OCI-LY3 (cell line): ENCODE measurements around the gene TCF12.

Experiments used
- H2AFZ ChIP-seq: fragments of 200-600, 300-600 bp; shearing (Covaris generic); 2 replicates; pipeline ENCODE4 v1.6.0; 2014; ENCODE audit warnings: antibody characterized with exemption, low read depth, low read length
- H3K27ac ChIP-seq: fragments of 200-600, 300-600 bp; sonication (generic); 2 replicates; pipeline ENCODE4 v1.5.1; 2014; ENCODE audit warnings: mild to moderate bottlenecking, low read length, moderate library complexity, mixed read lengths
- H3K27me3 ChIP-seq: fragments of 200-600, 300-600 bp; sonication (generic); 2 replicates; pipeline ENCODE4 v1.6.1; 2014; ENCODE audit warnings: low read depth, low read length, mixed read lengths
- H3K36me3 ChIP-seq: fragments of 200-600, 300-600 bp; sonication (generic); replicated peaks from 2 replicates; pipeline ENCODE3; 2014; ENCODE audit warnings: low read depth, low read length, mixed read lengths
- H3K4me1 ChIP-seq: fragments of 300-600, 200-600 bp; sonication (generic); 2 replicates; pipeline ENCODE4 v1.6.1; 2014; ENCODE audit warnings: low read length, mixed read lengths
- H3K4me2 ChIP-seq: fragments of 200-600, 300-600 bp; sonication (generic); 2 replicates; pipeline ENCODE4 v1.6.1; 2014; ENCODE audit warnings: low read length, mixed read lengths
- H3K4me3 ChIP-seq: fragments of 300-600, 200-600 bp; sonication (generic); 2 replicates; pipeline ENCODE4 v1.5.1; 2014; ENCODE audit warnings: antibody characterized with exemption, mild to moderate bottlenecking, low read length, moderate library complexity
- H3K79me2 ChIP-seq: fragments of 300-600, 200-600 bp; shearing (Covaris generic); 2 replicates; pipeline ENCODE4 v1.6.1; 2014; ENCODE audit warnings: mild to moderate bottlenecking, low read length, mixed read lengths
- H3K9ac ChIP-seq: fragments of 300-600, 200-600 bp; shearing (Covaris generic); 2 replicates; pipeline ENCODE4 v1.6.0; 2014; ENCODE audit warnings: mild to moderate bottlenecking, low read length, moderate library complexity
- H3K9me3 ChIP-seq: fragments of 200-600, 300-600 bp; shearing (Covaris generic); 2 replicates; pipeline ENCODE4 v1.6.1; 2014; ENCODE audit warnings: low read length, mixed read lengths; ENCODE audit not compliant: insufficient read depth
- H4K20me1 ChIP-seq: fragments of 200-600, 300-600 bp; sonication (generic); 2 replicates; pipeline ENCODE4 v1.6.1; 2016; ENCODE audit warnings: low read length, mixed read lengths; ENCODE audit not compliant: insufficient read depth
- EZH2phosphoT487 ChIP-seq: fragments of 200-600 bp; shearing (Covaris generic); IDR thresholded peaks from 2 replicates; pipeline ENCODE4 v1.6.1; 2018; ENCODE audit warnings: antibody characterized with exemption, mixed run types, low read depth
- TF ChIP-seq, protein P1 (sequence below): fragments of 200-600, 300-600 bp; sonication (generic); IDR thresholded peaks from 2 replicates; pipeline ENCODE4 v1.5.1; 2014; ENCODE audit warnings: antibody characterized with exemption, low read length, low read depth

Gene TCF12

DNA sequence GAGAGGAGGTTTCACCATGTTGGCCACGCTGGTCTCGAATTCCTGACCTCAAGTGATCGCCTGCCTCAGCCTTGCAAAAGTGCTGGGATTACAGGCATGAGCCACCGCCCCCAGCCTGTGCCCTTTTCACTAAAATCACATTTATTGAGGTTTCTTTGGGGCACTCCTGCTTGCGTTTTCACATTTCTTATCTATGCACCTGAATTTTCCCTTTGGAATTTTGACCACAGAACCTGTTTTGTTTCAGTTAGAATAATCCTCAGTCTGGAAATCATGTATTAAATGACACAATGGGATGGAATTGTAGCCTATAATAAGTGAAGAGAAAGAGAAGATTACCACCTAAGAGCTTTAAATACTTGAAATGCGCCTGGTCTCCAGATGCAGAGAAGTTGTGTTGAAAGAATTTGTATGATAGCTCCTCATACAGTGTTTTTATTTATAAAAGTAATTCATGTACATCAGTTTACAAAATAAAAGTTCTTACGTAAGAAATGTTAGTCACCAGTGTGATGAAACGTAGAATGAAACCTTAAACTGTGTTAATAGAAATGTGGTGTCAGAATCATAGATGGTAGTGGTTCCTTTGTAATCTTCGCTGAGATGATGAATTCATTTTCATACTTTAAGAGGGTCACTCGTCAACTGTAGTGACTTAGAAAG lies 107.0 kb downstream of the TCF12 start:
- H3K36me3 ChIP-seq: no peaks in the 10 kb centered on the region
- H3K9me3 ChIP-seq: no peaks in the 10 kb centered on the region
- no peak overlapping the region for H3K4me2 ChIP-seq
- peaks cover 8% of the 10 kb centered on the region for H3K4me1 ChIP-seq
- no peak overlapping the region for H2AFZ ChIP-seq
- no peak overlapping the region for H3K4me3 ChIP-seq
- H3K27me3 ChIP-seq: no peaks in the 10 kb centered on the region
- H4K20me1 ChIP-seq: peaks cover 7% of the 10 kb centered on the region
- TF ChIP-seq, protein P1, sequence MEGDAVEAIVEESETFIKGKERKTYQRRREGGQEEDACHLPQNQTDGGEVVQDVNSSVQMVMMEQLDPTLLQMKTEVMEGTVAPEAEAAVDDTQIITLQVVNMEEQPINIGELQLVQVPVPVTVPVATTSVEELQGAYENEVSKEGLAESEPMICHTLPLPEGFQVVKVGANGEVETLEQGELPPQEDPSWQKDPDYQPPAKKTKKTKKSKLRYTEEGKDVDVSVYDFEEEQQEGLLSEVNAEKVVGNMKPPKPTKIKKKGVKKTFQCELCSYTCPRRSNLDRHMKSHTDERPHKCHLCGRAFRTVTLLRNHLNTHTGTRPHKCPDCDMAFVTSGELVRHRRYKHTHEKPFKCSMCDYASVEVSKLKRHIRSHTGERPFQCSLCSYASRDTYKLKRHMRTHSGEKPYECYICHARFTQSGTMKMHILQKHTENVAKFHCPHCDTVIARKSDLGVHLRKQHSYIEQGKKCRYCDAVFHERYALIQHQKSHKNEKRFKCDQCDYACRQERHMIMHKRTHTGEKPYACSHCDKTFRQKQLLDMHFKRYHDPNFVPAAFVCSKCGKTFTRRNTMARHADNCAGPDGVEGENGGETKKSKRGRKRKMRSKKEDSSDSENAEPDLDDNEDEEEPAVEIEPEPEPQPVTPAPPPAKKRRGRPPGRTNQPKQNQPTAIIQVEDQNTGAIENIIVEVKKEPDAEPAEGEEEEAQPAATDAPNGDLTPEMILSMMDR: no peak
- TF ChIP-seq EZH2phosphoT487: no peak
- no peak overlapping the region for H3K27ac ChIP-seq
- peaks cover 30% of the 10 kb centered on the region for H3K79me2 ChIP-seq
- H3K9ac ChIP-seq: no peak overlapping the region

DNA sequence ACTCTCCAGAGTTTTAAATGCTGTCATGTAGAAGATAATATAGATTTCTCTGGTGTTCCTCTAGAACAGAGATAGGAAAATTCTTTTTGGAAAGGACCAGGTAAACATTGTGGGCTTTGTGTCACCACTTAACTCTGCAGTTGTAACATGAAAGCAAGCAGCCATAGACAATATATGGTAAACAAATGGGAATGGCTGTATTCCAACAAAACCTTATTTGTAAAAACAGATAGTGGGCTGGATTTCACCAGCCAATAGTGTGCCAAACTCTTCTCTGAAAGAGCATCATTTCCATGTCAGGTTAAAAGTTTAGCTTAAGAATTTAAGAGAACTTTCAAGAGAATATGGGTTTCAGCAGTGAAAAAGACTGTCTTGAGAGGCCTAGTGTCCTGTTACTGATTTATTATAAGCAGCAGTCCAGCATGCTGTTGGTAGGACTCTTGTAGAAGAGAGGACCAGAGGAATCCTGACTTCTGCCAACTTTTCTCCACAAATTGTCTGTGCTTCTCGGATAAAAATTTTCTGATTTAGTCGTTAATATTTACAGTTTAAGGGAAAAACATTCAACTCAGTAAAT lies 107.7 kb downstream of the TCF12 start:
- Histone ChIP-seq H3K9ac (no peak overlapping the region), H3K4me2 (no peak overlapping the region), H3K27me3 (no peaks in the 10 kb centered on the region), H3K4me1 (peaks cover 9% of the 10 kb centered on the region), H3K9me3 (no peaks in the 10 kb centered on the region), H3K4me3 (no peak overlapping the region), H3K36me3 (no peaks in the 10 kb centered on the region), H3K79me2 (peaks cover 30% of the 10 kb centered on the region), H4K20me1 (peaks cover 7% of the 10 kb centered on the region), H3K27ac (no peak overlapping the region), H2AFZ (no peak overlapping the region)
- TF ChIP-seq, protein P1: no peak
- no peak for TF ChIP-seq EZH2phosphoT487

DNA sequence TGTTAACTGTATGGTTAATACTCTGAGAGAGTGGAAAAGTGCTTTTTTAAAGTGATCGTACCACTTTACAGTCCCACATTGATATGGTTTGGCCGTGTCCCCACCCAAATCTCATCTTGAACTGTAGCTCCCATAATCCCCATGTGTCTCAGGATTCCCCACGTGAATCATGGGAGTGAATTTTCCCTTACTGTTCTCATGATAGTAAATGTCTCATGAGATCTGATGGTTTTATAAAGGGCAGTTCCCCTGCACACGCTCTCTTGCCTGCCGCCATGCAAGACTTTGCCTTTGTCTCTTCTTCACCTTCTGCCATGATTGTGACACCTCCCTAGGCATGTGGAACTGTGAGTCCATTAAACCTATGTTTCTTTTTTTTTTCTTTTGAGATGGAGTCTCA lies 109.2 kb downstream of the TCF12 start:
- no peak overlapping the region for H3K4me3 ChIP-seq
- H4K20me1 ChIP-seq: peaks cover 6% of the 10 kb centered on the region
- peaks cover 37% of the 10 kb centered on the region for H3K79me2 ChIP-seq
- TF ChIP-seq EZH2phosphoT487: no peak
- TF ChIP-seq, protein P1: no peak
- no peaks in the 10 kb centered on the region for H3K36me3 ChIP-seq
- peaks cover 19% of the 10 kb centered on the region for H3K4me1 ChIP-seq
- no peak overlapping the region for H3K4me2 ChIP-seq
- H3K9ac ChIP-seq: no peak overlapping the region
- H3K27ac ChIP-seq: no peak overlapping the region
- no peak overlapping the region for H2AFZ ChIP-seq
- no peaks in the 10 kb centered on the region for H3K27me3 ChIP-seq
- H3K9me3 ChIP-seq: no peaks in the 10 kb centered on the region

DNA sequence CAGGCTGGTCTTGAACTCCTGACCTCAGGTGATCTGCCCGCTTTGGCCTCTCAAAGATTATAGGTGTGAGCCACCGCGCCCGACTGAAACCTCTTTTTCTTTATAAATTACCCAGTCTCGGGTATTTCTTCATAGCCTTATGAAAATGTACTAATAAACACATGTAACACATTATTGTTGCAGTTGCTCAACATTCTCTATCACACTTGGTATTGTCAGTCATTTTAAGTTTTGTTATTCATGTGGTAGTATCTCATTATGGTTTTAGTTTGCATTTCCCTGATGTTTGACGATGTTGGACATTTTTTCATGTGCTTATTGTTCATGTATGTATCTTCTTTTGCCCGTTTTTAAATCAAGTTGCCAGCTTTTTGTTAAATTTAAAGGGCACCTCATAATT lies 109.7 kb downstream of the TCF12 start:
- H3K4me1 ChIP-seq: peaks cover 13% of the 10 kb centered on the region
- no peaks in the 10 kb centered on the region for H3K36me3 ChIP-seq
- H4K20me1 ChIP-seq: peaks cover under 1% of the 10 kb centered on the region; the same call in 1 of the 2 replicates
- no peak overlapping the region for H3K27ac ChIP-seq
- H3K9ac ChIP-seq: no peak overlapping the region
- peaks cover 34% of the 10 kb centered on the region for H3K79me2 ChIP-seq
- no peaks in the 10 kb centered on the region for H3K27me3 ChIP-seq
- TF ChIP-seq, protein P1: no peak
- no peak for TF ChIP-seq EZH2phosphoT487
- H3K4me2 ChIP-seq: no peak overlapping the region
- no peak overlapping the region for H2AFZ ChIP-seq
- no peaks in the 10 kb centered on the region for H3K9me3 ChIP-seq
- no peak overlapping the region for H3K4me3 ChIP-seq
